GM18868 (cell line): ENCODE measurements around the gene CLPX.
"Not testable (repeated sequence)": the region's sequence is repeated elsewhere in the genome, so short reads cannot be mapped to it uniquely, and the experiment has no call there.

Source experiments
- ATAC-seq: cut with Tn5 transposase; IDR thresholded peaks from one replicate; pipeline ENCODE4 v1.9.1; 2021; ENCODE audit warnings: mild to moderate bottlenecking, moderate library complexity; ENCODE audit not compliant: unreplicated experiment

CLPX gene

GRCh38 chr15:65184868-65185717 lies at the start of gene CLPX:
CLPX (minus strand) TSS chr15:65185342; CDS start chr15:65185153, 189 bp downstream.
- peak; percentile 77 for ATAC-seq

GRCh38 chr15:65233696-65234095 lies 48.6 kb upstream of the CLPX start:
- ATAC-seq = no peak

GRCh38 chr15:65232520-65232919 lies 47.4 kb upstream of the CLPX start:
- no peak for ATAC-seq

- no peak for ATAC-seq
These were observed 46.2 kb upstream of the CLPX start for GRCh38 chr15:65231306-65231705.

- ATAC-seq = not testable (repeated sequence)
These were observed 41.8 kb upstream of the CLPX start for GRCh38 chr15:65226901-65227300.

- ATAC-seq = no peak
These were observed 41.1 kb upstream of the CLPX start for GRCh38 chr15:65226221-65226620.

- no peak for ATAC-seq
These were observed 38.9 kb upstream of the CLPX start for GRCh38 chr15:65223996-65224395.

GRCh38 chr15:65222891-65223290 lies 37.7 kb upstream of the CLPX start:
- ATAC-seq = no peak

GRCh38 chr15:65221697-65222096 lies 36.6 kb upstream of the CLPX start:
- no peak for ATAC-seq

- ATAC-seq = no peak
These were observed 34.0 kb upstream of the CLPX start for GRCh38 chr15:65219137-65219536.

GRCh38 chr15:65217526-65218482 lies 32.7 kb upstream of the CLPX start:
- ATAC-seq = no peak

- ATAC-seq = no peak
These were observed 30.4 kb upstream of the CLPX start for GRCh38 chr15:65215496-65215895.

- ATAC-seq = no peak
These were observed 28.9 kb upstream of the CLPX start for GRCh38 chr15:65214010-65214409.

GRCh38 chr15:65213241-65213640 lies 28.1 kb upstream of the CLPX start:
- ATAC-seq = no peak

- peak; percentile 60 for ATAC-seq
These were observed 27.0 kb upstream of the CLPX start for GRCh38 chr15:65212097-65212496.

- no peak for ATAC-seq
These were observed 26.4 kb upstream of the CLPX start for GRCh38 chr15:65211482-65211982.

GRCh38 chr15:65210770-65211481 lies 25.8 kb upstream of the CLPX start, which contains the start of gene CILP:
CILP (minus strand) TSS chr15:65211473; CDS start chr15:65209755, 1,718 bp downstream.
- no peak for ATAC-seq

GRCh38 chr15:65209701-65210643 lies 24.8 kb upstream of the CLPX start:
- no peak for ATAC-seq

- ATAC-seq = no peak
These were observed 23.5 kb upstream of the CLPX start for GRCh38 chr15:65208647-65209046.
